Mucosa of stomach (tissue), 1 donor: ENCODE results near the gene MBOAT2.

ENCODE experiments used
- H3K27me3 ChIP-seq: one replicate; pipeline ENCODE4 v1.7.0; 2013; ENCODE audit warnings: mild to moderate bottlenecking, low read length; ENCODE audit not compliant: control insufficient read depth, insufficient read depth
- H3K36me3 ChIP-seq: one replicate; pipeline ENCODE4 v1.7.0; 2013; ENCODE audit warnings: low read length; ENCODE audit not compliant: control insufficient read depth, insufficient read depth
- H3K4me1 ChIP-seq: one replicate; pipeline ENCODE4 v1.7.0; 2013; ENCODE audit warnings: mild to moderate bottlenecking, low read length; ENCODE audit not compliant: control insufficient read depth, insufficient read depth
- H3K4me3 ChIP-seq: one replicate; pipeline ENCODE4 v1.7.0; 2013; ENCODE audit warnings: low read length
- H3K9ac ChIP-seq: one replicate; pipeline ENCODE4 v1.7.0; 2013; ENCODE audit warnings: mild to moderate bottlenecking, low read length, moderate library complexity
- H3K9me3 ChIP-seq: one replicate; pipeline ENCODE4 v1.7.0; 2013; ENCODE audit warnings: mild to moderate bottlenecking, low read length, moderate library complexity; ENCODE audit not compliant: control insufficient read depth
- donor health status: Pancreatic carcinoma.

The MBOAT2 gene

DNA sequence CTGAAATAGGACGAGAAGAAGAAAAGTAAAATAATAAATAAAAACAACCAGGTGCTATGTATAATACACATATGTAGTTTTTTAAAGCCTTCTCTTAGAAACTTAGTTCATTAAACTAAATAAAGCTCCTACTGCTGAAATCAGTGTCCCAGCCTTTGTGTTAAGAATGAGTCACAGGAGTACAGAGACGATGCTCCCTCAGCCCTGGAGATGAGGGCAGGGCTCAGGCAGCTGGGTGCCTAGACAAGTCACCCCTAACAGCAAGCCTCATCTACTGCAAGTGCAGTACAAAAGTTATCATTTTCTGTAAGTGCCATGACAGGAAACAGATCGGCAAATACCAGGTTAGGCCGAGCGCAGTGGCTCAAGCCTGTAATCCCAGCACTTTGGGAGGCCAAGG is 184.3 kb downstream of the MBOAT2 start:
- H3K27me3 ChIP-seq: no peaks in the 10 kb centered on the region
- H3K9ac ChIP-seq: no peak overlapping the region
- H3K4me1 ChIP-seq: no peaks in the 10 kb centered on the region
- no peaks in the 10 kb centered on the region for H3K9me3 ChIP-seq
- no peaks in the 10 kb centered on the region for H3K36me3 ChIP-seq
- no peak overlapping the region for H3K4me3 ChIP-seq

DNA sequence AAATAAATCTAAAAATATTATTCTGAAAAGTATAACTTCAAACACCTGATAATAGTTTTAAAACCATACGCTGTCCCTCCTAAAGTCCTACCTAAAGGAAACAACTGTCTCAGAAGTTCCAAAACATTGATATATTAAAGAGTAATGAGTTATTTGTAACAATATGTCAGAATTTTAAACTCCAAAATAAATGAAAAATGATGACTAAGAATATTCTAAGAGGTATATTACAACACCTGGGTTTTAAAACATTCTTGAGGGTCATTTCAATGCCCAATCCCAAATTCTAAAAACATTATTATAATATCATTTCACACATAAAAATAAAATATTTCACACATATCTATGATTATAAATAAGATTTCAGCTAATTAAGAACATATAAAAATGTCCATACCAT is 186.3 kb downstream of the MBOAT2 start:
- H3K36me3 ChIP-seq: no peaks in the 10 kb centered on the region

DNA sequence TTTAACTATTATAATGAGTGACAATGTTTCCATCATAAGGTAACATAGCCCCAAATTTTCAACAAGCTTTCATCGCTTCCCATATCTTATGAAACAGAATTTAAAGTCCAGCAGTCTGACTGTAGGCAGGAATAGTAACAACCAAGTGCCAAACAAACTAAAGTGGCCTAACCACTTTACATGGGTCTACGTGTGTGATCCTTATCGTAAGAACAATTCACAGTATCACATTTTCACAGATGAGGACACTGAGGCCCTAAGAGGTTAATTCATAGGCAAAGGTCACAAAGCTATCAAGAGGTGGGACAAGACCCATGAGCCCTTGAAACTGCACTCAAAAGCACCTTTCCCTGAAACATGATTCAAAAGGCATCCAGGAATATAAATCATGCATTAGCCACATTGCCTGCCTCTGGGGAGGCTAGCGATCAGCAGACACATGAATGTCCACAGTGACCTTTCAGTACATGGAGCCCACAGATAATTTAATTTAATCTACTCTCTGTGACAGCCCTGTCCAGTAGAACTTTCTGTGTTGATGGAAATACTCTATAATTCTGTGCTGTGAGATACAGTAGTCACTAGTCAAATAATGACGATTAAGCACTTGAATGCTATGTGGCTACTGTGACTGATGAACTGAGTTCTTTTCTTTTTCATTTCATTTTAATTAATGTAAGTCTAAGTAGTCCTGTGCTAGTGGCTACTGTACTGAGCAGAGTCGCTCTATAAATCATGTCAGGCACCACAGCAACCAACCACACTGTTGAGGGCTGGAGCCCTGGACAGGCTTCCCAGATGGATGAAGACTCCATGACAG is 196.4 kb downstream of the MBOAT2 start:
- H3K4me3 ChIP-seq: no peak overlapping the region
- no peaks in the 10 kb centered on the region for H3K36me3 ChIP-seq
- no peaks in the 10 kb centered on the region for H3K9me3 ChIP-seq
- no peaks in the 10 kb centered on the region for H3K27me3 ChIP-seq
- peaks cover 11% of the 10 kb centered on the region for H3K4me1 ChIP-seq
- no peak overlapping the region for H3K9ac ChIP-seq

More for the DNA sequence above, 186.3 kb downstream of the MBOAT2 start:
- H3K4me3 ChIP-seq: no peak overlapping the region
- H3K4me1 ChIP-seq: no peaks in the 10 kb centered on the region
- H3K9ac ChIP-seq: no peak overlapping the region
- H3K27me3 ChIP-seq: no peaks in the 10 kb centered on the region
- no peaks in the 10 kb centered on the region for H3K9me3 ChIP-seq

DNA sequence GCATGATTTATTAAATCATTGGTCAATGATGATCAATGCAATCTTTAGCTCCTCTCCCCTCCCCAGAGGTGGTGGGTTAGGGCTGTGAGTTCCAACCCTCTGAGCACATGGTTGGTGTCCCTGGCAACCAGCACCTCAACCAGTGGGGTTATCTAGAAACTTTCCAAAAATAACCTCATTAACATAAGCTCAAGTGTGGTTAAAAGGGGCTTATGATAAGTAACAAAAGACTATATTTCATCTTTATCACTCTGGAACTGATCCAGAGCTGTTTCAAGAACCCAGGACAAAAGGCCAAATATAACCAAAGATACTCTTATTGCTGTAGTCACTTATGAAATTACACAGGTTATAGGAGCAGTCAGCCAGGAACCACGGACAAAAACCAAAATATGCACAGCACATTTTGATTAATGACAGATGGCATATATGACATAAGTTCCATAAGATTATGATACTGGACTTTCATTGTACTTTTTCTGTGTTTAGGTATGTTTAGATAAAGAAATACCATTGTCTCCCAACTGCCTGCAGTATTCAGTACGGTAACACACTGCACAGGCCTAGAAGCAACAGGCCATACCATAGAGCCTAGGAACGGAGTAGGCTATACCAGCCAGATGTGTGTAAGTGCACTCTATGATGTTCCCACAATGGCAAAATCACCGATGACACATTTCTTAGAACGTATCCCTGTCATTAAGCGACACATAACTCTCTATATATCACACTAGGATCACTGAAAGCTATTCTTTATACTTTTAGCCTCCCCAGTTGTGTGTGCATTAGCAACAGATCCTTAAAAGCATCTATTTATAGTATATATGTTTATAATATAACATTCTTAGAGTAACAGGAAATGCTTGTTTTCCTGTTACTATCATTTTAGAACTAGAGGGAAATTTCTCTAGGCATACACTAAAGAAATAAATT is 197.9 kb downstream of the MBOAT2 start:
- H3K4me1 ChIP-seq: peaks cover 11% of the 10 kb centered on the region
- no peak overlapping the region for H3K9ac ChIP-seq
- no peaks in the 10 kb centered on the region for H3K36me3 ChIP-seq
- no peaks in the 10 kb centered on the region for H3K9me3 ChIP-seq
- no peak overlapping the region for H3K4me3 ChIP-seq
- no peaks in the 10 kb centered on the region for H3K27me3 ChIP-seq

DNA sequence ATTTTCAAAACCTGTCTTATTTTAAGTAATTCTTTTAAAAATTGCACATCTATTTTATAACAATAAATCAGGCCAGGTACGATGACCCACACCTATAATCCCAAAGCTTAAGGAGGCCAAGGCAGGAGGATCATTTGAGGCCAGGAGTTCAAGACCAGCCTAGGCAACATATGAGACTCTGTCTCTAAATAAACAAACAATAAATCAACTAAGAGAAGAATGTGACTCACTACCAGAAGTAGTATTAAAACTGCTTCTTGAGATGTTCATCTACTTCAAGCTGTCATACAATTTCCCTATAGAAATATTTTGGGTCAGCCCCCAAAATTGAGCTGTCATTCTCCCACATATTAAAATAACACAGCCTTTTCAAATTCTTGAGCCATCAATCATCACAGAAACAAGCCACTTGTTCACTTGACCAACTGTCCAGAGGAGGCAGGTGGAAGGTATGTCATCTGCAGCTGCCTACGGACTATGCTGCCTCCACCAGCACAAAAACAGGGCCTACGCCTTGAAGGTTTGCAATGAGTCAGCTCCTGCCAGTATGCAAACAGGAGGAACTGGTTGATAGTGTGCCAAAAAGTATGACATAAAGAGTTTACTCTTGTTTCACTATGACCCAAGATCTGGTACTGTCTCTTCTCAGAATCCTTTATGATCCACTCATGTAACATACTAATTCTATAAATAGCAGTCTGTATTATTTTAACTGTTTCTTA is 199.7 kb downstream of the MBOAT2 start:
- Histone ChIP-seq H3K4me3 (no peak overlapping the region), H3K9me3 (no peaks in the 10 kb centered on the region), H3K9ac (no peak overlapping the region), H3K4me1 (peaks cover 11% of the 10 kb centered on the region), H3K27me3 (no peaks in the 10 kb centered on the region), H3K36me3 (no peaks in the 10 kb centered on the region)

DNA sequence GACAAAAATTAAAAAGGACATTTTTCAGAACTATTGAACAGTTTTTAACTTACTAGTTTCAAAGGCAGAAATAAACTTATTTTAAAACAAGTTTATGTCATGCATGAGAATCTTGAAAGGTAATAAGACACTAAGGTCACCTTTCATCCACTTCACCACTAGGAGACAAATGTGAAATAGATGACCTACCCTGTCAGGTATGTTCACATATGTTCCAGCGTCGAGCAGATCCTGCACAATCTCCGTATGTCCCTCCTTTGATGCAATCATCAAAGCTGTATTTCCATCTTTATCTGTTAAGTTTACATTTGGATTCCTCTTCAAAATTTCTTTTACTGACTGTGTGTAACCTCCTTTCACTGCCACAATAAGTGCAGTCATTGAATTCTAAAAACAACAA is 200.7 kb downstream of the MBOAT2 start:
- Histone ChIP-seq H3K4me1 (peaks cover 11% of the 10 kb centered on the region), H3K9me3 (no peaks in the 10 kb centered on the region), H3K27me3 (no peaks in the 10 kb centered on the region), H3K9ac (no peak overlapping the region), H3K4me3 (no peak overlapping the region), H3K36me3 (no peaks in the 10 kb centered on the region)
